Measurements from ENCODE around the gene NUDT16. TPM values are rescaled to one million over a fixed set of nuclear protein-coding genes. Genes with fewer than 3 reads are reported as not detected.

Gene NUDT16
- polyA plus RNA-seq, 1 experiment, result 8.5 TPM

DNA sequence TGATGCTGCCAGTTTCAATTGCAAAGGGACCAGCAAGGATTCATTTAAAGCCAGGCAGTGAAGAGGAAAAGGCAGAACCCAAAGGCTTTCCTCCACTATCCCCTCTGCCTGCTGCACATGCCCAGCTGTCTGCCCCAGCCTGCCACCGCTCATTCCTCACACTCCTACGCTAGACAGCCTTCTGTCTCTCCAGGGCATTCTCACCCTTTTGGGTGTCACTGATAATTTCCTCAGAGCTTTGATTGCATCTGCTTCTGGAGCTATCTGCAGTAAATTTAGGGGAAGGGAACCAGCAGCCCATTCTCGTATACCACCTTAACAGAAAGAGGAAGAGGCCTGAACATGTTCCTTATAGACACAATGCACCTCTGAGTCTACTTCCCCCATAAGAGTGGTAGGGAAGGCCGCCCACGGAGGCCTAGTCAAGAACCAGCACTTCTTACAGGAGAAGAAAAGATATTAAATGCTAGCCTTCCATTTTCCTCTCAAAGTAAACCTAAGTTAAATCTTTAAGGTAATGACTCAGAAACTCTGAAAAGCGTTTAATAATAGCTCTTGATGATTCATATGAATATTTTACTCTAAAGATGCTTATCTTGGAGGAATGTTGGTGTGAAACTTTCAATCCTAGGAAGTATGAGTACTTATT, 20.9 kb downstream of the NUDT16 start:
- Histone ChIP-seq H3K4me3 (ENCODE audit: low read depth, low read length) (no peak overlapping the region), H3K27ac (ENCODE audit: low read depth, low read length) (no peak overlapping the region), H3K27me3 (ENCODE audit: control insufficient read depth, insufficient read depth, low read length) (no peaks in the 10 kb centered on the region), H3K9me3 (ENCODE audit: control insufficient read depth, insufficient read depth, low read length) (no peaks in the 10 kb centered on the region)
- ChIA-PET POLR2A (interaction anchor here (0.5 to 1.1 kb wide), 2 partner anchors 21 to 630 kb away, joined by 3 read pairs; partner anchors contain the start of gene NUDT16), CTCF (no interaction called here)
- TF ChIP-seq, protein P1, sequence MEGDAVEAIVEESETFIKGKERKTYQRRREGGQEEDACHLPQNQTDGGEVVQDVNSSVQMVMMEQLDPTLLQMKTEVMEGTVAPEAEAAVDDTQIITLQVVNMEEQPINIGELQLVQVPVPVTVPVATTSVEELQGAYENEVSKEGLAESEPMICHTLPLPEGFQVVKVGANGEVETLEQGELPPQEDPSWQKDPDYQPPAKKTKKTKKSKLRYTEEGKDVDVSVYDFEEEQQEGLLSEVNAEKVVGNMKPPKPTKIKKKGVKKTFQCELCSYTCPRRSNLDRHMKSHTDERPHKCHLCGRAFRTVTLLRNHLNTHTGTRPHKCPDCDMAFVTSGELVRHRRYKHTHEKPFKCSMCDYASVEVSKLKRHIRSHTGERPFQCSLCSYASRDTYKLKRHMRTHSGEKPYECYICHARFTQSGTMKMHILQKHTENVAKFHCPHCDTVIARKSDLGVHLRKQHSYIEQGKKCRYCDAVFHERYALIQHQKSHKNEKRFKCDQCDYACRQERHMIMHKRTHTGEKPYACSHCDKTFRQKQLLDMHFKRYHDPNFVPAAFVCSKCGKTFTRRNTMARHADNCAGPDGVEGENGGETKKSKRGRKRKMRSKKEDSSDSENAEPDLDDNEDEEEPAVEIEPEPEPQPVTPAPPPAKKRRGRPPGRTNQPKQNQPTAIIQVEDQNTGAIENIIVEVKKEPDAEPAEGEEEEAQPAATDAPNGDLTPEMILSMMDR (IDR thresholded peaks at IDR 0.05; ENCODE audit: low read depth, low read length), result no peak
- DNase-seq (ENCODE audit: low read depth, low spot score), result no peak

DNA sequence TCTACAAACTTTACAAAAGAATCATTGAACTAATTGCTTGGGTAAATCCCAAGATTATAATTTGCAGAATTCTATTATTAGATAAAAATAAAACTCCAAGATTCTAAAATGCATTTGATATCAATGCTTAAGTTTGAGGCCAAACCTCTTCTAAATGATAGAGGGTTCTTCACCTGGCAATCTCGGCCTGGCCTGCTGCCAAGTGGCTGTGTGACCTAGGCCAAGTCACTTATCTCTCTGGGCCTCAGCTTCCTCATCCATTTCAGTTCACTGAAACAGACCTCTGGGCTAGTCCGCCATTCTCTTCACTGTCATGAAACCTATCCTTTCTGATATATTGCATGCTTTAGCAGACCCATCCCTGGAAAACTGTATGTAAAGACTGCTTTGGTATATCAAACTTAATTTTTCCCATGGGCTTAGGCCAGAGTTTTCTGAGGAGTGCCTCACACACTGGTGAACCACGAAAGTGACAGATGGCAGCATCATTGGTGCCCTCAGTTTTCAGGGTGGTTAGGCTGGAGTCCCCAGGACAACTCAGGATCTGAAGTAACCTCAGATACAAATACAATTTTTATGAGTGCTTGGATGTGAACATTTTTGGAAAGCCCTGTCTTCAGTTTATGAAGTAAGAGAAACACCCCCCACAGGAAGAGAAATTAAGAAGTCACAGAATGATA, 21.8 kb downstream of the NUDT16 start:
- H3K27ac ChIP-seq (ENCODE audit: low read depth, low read length), result no peak overlapping the region

DNA sequence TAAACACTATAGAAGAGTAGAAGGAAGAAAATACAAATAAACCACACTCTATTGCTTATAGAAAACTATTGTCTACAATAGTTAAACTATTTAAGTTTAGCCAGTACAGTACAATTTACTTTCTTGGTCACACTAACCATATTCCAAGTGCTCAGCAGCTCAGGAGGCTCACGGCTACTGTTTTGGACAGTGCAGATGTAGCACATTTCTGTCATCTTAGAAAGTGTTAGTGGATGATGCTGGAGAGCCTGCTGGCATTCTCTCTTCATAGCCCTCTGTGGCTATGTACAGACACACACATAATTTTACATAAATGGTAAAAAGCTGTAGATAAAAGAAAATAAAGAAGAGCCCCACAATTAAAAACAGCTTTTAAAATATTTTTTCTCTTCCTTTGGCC, 23.8 kb downstream of the NUDT16 start:
- DNase-seq (ENCODE audit: low read depth, low spot score), result no peak
- Histone ChIP-seq H3K4me3 (ENCODE audit: low read depth, low read length) (no peak overlapping the region), H3K27me3 (ENCODE audit: control insufficient read depth, insufficient read depth, low read length) (no peaks in the 10 kb centered on the region), H3K27ac (ENCODE audit: low read depth, low read length) (no peak overlapping the region), H3K9me3 (ENCODE audit: control insufficient read depth, insufficient read depth, low read length) (no peaks in the 10 kb centered on the region)
- TF ChIP-seq, protein P1 (IDR thresholded peaks at IDR 0.05; ENCODE audit: low read depth, low read length), result no peak
- ChIA-PET POLR2A (no interaction called here), CTCF (no interaction called here)

More for the DNA sequence above, 21.8 kb downstream of the NUDT16 start:
- Histone ChIP-seq H3K4me3 (ENCODE audit: low read depth, low read length) (no peak overlapping the region), H3K27me3 (ENCODE audit: control insufficient read depth, insufficient read depth, low read length) (no peaks in the 10 kb centered on the region), H3K9me3 (ENCODE audit: control insufficient read depth, insufficient read depth, low read length) (no peaks in the 10 kb centered on the region)
- POLR2A ChIA-PET, result no interaction called here
- CTCF ChIA-PET, result no interaction called here
- DNase-seq (ENCODE audit: low read depth, low spot score), result no peak
- TF ChIP-seq, protein P1 (IDR thresholded peaks at IDR 0.05; ENCODE audit: low read depth, low read length), result no peak

DNA sequence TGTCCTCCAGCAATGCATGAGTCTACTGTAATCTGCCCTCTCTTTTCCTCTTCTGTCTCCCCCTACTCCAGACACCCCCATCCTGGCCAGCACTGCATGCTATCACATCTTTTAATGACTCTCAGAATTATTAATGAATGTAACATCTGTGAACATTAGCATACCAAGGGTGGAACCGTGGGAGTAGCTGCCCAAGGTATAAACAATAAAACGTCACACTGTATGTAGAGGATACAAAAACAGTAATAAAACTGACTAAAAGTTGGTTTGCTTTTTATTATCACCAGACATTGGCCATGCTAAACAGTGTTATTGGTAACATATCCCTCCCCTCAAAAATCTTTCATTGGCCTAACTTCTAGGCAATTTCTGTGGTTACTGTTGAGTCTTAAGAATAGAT, 24.7 kb downstream of the NUDT16 start:
- H3K4me3 ChIP-seq (ENCODE audit: low read depth, low read length), result no peak overlapping the region
- TF ChIP-seq, protein P1 (IDR thresholded peaks at IDR 0.05; ENCODE audit: low read depth, low read length), result no peak
- CTCF ChIA-PET, result no interaction called here
- no peak overlapping the region for H3K27ac ChIP-seq (ENCODE audit: low read depth, low read length)
- no peaks in the 10 kb centered on the region for H3K27me3 ChIP-seq (ENCODE audit: control insufficient read depth, insufficient read depth, low read length)
- no peaks in the 10 kb centered on the region for H3K9me3 ChIP-seq (ENCODE audit: control insufficient read depth, insufficient read depth, low read length)
- POLR2A ChIA-PET, result no interaction called here
- DNase-seq (ENCODE audit: low read depth, low spot score), result no peak

DNA sequence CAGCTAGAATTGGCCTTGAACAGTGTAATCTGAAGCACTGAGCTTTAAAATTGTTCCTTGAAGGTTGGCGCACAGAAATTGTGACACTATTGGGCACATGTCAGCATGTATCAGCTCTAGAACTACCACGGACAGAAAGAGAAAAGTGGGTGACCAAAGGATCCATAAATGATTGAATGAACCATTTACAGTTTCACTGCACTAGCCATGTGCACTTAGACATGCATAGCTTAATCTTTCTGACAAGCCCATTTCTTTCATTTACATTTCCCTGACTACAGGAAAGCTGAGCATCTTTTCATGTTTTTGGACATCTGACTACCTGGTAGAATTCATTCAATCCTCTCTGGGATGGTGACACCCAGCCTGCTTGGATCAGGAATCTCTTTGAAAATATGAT, 36.2 kb downstream of the NUDT16 start:
- Histone ChIP-seq H3K27ac (ENCODE audit: low read depth, low read length) (no peak overlapping the region), H3K4me3 (ENCODE audit: low read depth, low read length) (no peak overlapping the region), H3K27me3 (ENCODE audit: control insufficient read depth, insufficient read depth, low read length) (no peaks in the 10 kb centered on the region), H3K9me3 (ENCODE audit: control insufficient read depth, insufficient read depth, low read length) (no peaks in the 10 kb centered on the region)
- ChIA-PET POLR2A (no interaction called here), CTCF (no interaction called here)
- TF ChIP-seq, protein P1 (IDR thresholded peaks at IDR 0.05; ENCODE audit: low read depth, low read length), result no peak
- no peak for DNase-seq (ENCODE audit: low read depth, low spot score)
